Measurements from ENCODE around the gene NOS1. TPM values are rescaled to one million over a fixed set of nuclear protein-coding genes. Genes with fewer than 3 reads are reported as not detected.

Gene NOS1
- total RNA-seq, 1 donor from 2014 or later: 3.5 TPM

DNA sequence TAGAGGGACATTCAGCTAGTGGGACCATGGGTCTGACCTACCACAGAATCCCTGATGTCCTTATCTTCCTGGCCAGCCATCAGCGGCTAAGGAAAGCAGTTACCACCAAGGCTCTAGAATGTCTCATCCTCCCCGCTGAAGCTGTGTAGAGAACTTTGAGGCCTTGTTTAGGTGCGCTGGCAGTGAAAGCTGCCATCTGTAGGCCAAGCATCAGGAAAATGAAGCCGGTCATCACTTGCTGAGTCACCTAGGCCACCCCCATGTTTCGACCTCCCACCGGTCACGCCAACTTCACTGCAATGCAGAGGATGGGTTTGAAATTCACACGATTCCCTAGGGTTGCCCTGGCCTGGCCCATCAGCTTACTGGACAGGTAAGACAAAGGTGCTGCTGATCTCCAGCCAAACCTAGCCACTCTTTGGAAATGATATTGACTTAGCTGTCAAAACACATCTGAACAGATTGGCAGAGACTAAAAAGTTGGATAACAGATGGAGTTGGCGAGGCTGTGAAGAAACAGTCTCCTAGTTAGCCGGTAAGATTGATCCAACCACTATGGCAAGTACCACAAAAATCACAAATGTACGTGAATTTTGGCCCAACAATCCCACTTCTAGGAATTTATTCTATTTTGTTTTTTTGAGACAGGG lies 52.0 kb downstream of the NOS1 start:
- Histone ChIP-seq H3K9me3 (no peaks in the 10 kb centered on the region), H3K4me1 (no peaks in the 10 kb centered on the region), H3K27ac (no peak overlapping the region), H3K36me3 (no peaks in the 10 kb centered on the region), H3K27me3 (ENCODE audit: low read depth) (no peaks in the 10 kb centered on the region), H3K4me3 (no peak overlapping the region)
- intact Hi-C loops (cut with DNase I): no loop called here
- DNase-seq (no peak), ATAC-seq (no peak)
- TF ChIP-seq CTCF (IDR thresholded peaks at IDR 0.05): no peak

DNA sequence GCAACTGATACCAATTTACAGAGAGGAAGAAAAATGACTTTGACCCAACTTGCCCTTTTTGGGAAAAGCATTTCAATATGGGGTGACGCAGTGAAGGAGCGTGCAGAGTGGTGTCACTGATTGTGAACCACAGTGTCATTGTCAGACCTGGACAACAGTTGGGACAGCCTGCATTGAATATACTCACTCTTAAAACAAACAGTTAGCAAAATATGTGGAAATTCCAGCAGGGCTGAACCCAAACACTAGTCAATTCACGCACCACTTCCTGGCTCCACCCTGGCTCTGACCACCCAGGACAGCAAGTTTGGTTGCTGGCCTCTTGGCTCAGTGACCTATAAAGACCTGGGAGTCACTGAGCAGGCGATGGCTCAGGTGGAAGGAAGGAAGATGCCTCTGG lies 61.3 kb downstream of the NOS1 start:
- TF ChIP-seq CTCF (IDR thresholded peaks at IDR 0.05): no peak
- Histone ChIP-seq H3K36me3 (no peaks in the 10 kb centered on the region), H3K27me3 (ENCODE audit: low read depth) (no peaks in the 10 kb centered on the region), H3K4me3 (no peak overlapping the region), H3K4me1 (no peaks in the 10 kb centered on the region), H3K9me3 (no peaks in the 10 kb centered on the region), H3K27ac (no peak overlapping the region)
- intact Hi-C loops (cut with DNase I): no loop called here
- no peak for ATAC-seq
- DNase-seq: no peak

GRCh38 chr12:117298648-117299225 lies 62.7 kb downstream of the NOS1 start:
- ATAC-seq: no peak
- Histone ChIP-seq H3K4me1 (no peaks in the 10 kb centered on the region), H3K4me3 (no peak overlapping the region), H3K9me3 (no peaks in the 10 kb centered on the region), H3K27ac (no peak overlapping the region), H3K36me3 (no peaks in the 10 kb centered on the region), H3K27me3 (ENCODE audit: low read depth) (no peaks in the 10 kb centered on the region)
- no peak for DNase-seq
- intact Hi-C loops (cut with DNase I): no loop called here
- TF ChIP-seq CTCF (IDR thresholded peaks at IDR 0.05): no peak

DNA sequence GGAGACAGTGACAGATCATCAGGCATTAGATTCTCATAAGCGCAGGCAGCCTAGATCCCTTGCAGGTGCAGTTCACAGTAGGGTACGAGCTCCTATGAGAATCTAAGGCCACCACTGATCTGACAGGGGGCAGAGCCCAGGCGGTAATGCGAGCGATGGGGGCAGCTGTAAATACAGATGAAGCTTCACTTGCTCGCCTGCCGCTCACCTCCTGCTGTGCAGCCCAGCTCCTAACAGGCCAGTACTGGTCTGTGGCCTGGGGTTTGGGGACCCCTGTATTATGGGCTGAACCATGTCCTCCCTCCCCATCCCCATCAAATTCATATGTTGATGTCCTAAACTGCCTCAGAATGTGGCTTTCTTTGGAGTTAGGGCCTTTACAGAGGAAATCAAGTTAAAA lies 63.2 kb downstream of the NOS1 start:
- H3K27ac ChIP-seq: no peak overlapping the region
- no peaks in the 10 kb centered on the region for H3K36me3 ChIP-seq
- intact Hi-C loops (cut with DNase I): no loop called here
- no peak for DNase-seq
- no peak overlapping the region for H3K4me3 ChIP-seq
- H3K27me3 ChIP-seq (ENCODE audit: low read depth): no peaks in the 10 kb centered on the region
- H3K9me3 ChIP-seq: no peaks in the 10 kb centered on the region
- no peak for TF ChIP-seq CTCF (IDR thresholded peaks at IDR 0.05)
- no peak for ATAC-seq
- H3K4me1 ChIP-seq: no peaks in the 10 kb centered on the region

DNA sequence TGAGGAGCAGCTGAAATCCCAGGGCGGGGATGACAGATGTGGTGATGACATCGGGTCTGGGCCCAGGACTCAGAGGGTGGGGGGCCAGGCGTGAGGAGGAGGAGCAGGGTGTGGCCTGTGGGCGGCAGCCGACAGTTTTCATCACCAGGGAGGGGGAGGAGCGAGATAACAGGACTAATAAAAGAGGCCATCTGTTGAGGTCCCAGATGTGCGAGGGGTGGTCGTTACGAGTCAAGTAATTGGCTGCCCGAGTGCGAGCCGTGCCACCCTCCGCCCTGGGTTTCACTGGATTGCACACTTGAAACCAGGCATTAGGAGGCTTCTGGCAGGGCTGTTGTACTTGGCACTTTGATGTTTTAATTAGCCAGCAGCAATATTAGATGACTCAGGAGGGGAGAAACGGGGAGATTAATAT lies 67.2 kb downstream of the NOS1 start:
- TF ChIP-seq CTCF (IDR thresholded peaks at IDR 0.05): no peak

More for the DNA sequence above, 67.2 kb downstream of the NOS1 start:
- DNase-seq: no peak
- Histone ChIP-seq H3K27ac (no peak overlapping the region), H3K36me3 (no peaks in the 10 kb centered on the region), H3K27me3 (ENCODE audit: low read depth) (no peaks in the 10 kb centered on the region), H3K4me3 (no peak overlapping the region), H3K4me1 (no peaks in the 10 kb centered on the region), H3K9me3 (no peaks in the 10 kb centered on the region)
- no peak for ATAC-seq
- intact Hi-C loops (cut with DNase I): no loop called here

All from lower lobe of right lung (tissue), 2 donors.